ENCODE measurements around the gene FBXL17. TPM values are rescaled to one million over a fixed set of nuclear protein-coding genes. Genes with fewer than 3 reads are reported as not detected.

Gene FBXL17
- polyA plus RNA-seq, 1 of the 3 experiments (the other 2 are of a cell fraction) = 4.4 TPM

DNA sequence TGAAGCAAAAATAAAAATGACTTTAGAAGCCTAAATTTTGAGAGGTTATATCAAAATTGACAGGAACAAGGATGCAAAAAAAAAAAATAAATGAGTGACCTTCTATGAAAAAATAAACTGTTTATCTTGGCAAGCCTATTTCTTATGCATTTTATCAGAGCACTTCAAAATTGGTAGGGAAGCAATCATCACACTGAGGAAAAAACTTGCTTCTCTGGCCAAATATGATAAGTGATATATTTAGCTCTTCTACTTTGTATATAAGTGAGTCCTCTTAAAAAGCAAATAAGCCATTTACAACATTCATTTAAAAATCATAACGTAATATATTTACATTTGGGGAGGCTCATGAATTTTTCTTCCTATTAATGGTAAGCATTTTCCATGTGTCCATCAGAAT lies 287.1 kb downstream of the FBXL17 start:
- Histone ChIP-seq H4K20me1 (ENCODE audit: insufficient read depth) (no peaks in the 10 kb centered on the region), H3K27me3 (ENCODE audit: insufficient read depth) (no peaks in the 10 kb centered on the region), H3K9ac (no peak overlapping the region), H3K9me3 (no peaks in the 10 kb centered on the region), H3K4me2 (no peak overlapping the region), H3K36me3 (replicated peaks in 1 of 2; ENCODE audit: control insufficient read depth in 1 of 2, insufficient read depth in 2 of 2, low read length in 1 of 2) (no peaks in the 10 kb centered on the region), H3K9me2 (no peaks in the 10 kb centered on the region), H3K79me2 (ENCODE audit: insufficient read depth) (no peaks in the 10 kb centered on the region), H3K4me1 (ENCODE audit: control insufficient read depth in 1 of 2, insufficient read depth in 2 of 2, low read depth in 1 of 2, low read length in 1 of 2) (no peaks in the 10 kb centered on the region), H2AFZ (ENCODE audit: low read depth) (no peak overlapping the region), H3K4me3 (ENCODE audit: low read depth in 2 of 2, low read length in 1 of 2) (no peak overlapping the region), H3F3A (replicated peaks; ENCODE audit: insufficient read depth) (no peaks in the 10 kb centered on the region), H3K27ac (ENCODE audit: low read depth in 2 of 2, low read length in 1 of 2) (no peak overlapping the region)
- DNase-seq = no peak
- WGBS (ENCODE audit: low lambda C conversion rate) = 89% methylated on average over 1 of the region's 1 CpG
- TF ChIP-seq RAD21 (IDR thresholded peaks at IDR 0.05; ENCODE audit: low read length) (no peak), TEAD4 (IDR thresholded peaks at IDR 0.05; ENCODE audit: borderline replicate concordance, insufficient read depth) (no peak), SIN3A (IDR thresholded peaks at IDR 0.05; ENCODE audit: borderline replicate concordance, low read depth, low read length) (no peak), RFX5 (IDR thresholded peaks at IDR 0.05; ENCODE audit: low read length) (no peak), MAX (IDR thresholded peaks at IDR 0.05; ENCODE audit: low read depth) (no peak), YY1 (IDR thresholded peaks at IDR 0.05; ENCODE audit: low read depth) (no peak), CHD2 (IDR thresholded peaks at IDR 0.05; ENCODE audit: low read length, partially characterized antibody) (no peak), POLR2AphosphoS5 (IDR thresholded peaks at IDR 0.05; ENCODE audit: low read depth, low read length) (no peak), REST (IDR thresholded peaks at IDR 0.05; ENCODE audit: low read depth, low read length) (no peak)
- TF ChIP-seq, protein P1, sequence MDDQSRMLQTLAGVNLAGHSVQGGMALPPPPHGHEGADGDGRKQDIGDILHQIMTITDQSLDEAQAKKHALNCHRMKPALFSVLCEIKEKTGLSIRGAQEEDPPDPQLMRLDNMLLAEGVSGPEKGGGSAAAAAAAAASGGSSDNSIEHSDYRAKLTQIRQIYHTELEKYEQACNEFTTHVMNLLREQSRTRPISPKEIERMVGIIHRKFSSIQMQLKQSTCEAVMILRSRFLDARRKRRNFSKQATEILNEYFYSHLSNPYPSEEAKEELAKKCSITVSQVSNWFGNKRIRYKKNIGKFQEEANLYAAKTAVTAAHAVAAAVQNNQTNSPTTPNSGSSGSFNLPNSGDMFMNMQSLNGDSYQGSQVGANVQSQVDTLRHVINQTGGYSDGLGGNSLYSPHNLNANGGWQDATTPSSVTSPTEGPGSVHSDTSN (IDR thresholded peaks at IDR 0.05) = no peak
- TF ChIP-seq, protein P2, sequence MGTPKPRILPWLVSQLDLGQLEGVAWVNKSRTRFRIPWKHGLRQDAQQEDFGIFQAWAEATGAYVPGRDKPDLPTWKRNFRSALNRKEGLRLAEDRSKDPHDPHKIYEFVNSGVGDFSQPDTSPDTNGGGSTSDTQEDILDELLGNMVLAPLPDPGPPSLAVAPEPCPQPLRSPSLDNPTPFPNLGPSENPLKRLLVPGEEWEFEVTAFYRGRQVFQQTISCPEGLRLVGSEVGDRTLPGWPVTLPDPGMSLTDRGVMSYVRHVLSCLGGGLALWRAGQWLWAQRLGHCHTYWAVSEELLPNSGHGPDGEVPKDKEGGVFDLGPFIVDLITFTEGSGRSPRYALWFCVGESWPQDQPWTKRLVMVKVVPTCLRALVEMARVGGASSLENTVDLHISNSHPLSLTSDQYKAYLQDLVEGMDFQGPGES (IDR thresholded peaks at IDR 0.05; ENCODE audit: low read depth, low read length) = no peak
- CTCF ChIA-PET = no interaction called here
- POLR2A ChIA-PET = no interaction called here

DNA sequence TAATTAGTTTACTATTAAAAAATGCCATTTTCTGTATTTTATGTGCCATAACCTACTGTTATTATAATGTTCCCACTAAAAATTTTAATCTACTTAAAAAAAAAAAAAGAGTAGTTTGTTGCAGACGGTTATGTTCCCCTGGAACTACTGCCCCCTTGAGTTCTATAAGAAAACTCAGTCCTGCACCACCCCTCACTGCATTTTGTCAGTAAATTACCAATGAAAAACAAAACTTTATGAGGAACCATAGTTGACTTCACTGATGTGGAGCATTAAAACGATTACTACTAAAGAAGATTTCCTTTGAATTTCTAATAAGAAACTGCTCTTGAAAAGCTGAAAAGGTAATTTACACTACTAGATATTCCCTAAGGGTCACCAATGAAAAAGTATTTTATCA lies 288.7 kb downstream of the FBXL17 start:
- H3K27ac ChIP-seq (ENCODE audit: low read depth in 2 of 2, low read length in 1 of 2) = no peak overlapping the region
- H4K20me1 ChIP-seq (ENCODE audit: insufficient read depth) = no peaks in the 10 kb centered on the region
- ChIA-PET CTCF (interaction anchor here (0.6 to 2.1 kb wide), 12 partner anchors 9 to 828 kb away, joined by 3 to 9 read pairs (median 3); no protein-coding TSS in a partner anchor), POLR2A (no interaction called here)
- TF ChIP-seq RAD21 (IDR thresholded peaks at IDR 0.05; ENCODE audit: low read length) = peak; percentile 68
- no peak for TF ChIP-seq TCF12 (IDR thresholded peaks at IDR 0.05)
- TF ChIP-seq CTCF (IDR thresholded peaks at IDR 0.05) = peak; percentile 65
- no peak for TF ChIP-seq CHD2 (IDR thresholded peaks at IDR 0.05; ENCODE audit: low read length, partially characterized antibody)
- TF ChIP-seq SMC3 (IDR thresholded peaks at IDR 0.05; ENCODE audit: low read depth, low read length) = peak; percentile 31; the same call in 1 of the 2 replicates
- H3F3A ChIP-seq (replicated peaks; ENCODE audit: insufficient read depth) = no peaks in the 10 kb centered on the region
- no peaks in the 10 kb centered on the region for H3K36me3 ChIP-seq (replicated peaks in 1 of 2; ENCODE audit: control insufficient read depth in 1 of 2, insufficient read depth in 2 of 2, low read length in 1 of 2)
- DNase-seq = peak; percentile 41
- H3K27me3 ChIP-seq (ENCODE audit: insufficient read depth) = no peaks in the 10 kb centered on the region
- no peaks in the 10 kb centered on the region for H3K4me1 ChIP-seq (ENCODE audit: control insufficient read depth in 1 of 2, insufficient read depth in 2 of 2, low read depth in 1 of 2, low read length in 1 of 2)
- H3K9me3 ChIP-seq = no peaks in the 10 kb centered on the region
- WGBS (ENCODE audit: low lambda C conversion rate) = 20% methylated on average over 2 of the region's 2 CpGs
- no peak overlapping the region; a peak in 1 of 4 replicates for H3K4me3 ChIP-seq (ENCODE audit: low read depth in 2 of 2, low read length in 1 of 2)
- H3K79me2 ChIP-seq (ENCODE audit: insufficient read depth) = no peaks in the 10 kb centered on the region
- H3K9ac ChIP-seq = no peak overlapping the region
- H2AFZ ChIP-seq (ENCODE audit: low read depth) = no peak overlapping the region
- no peaks in the 10 kb centered on the region for H3K9me2 ChIP-seq
- no peak overlapping the region for H3K4me2 ChIP-seq

All from SK-N-SH (cell line).